Measurements from ENCODE around the gene NFIC. TPM values are rescaled to one million over a fixed set of nuclear protein-coding genes. Genes with fewer than 3 reads are reported as not detected.
"Not testable (repeated sequence)": the region's sequence is repeated elsewhere in the genome, so short reads cannot be mapped to it uniquely, and the experiment has no call there.

Gene NFIC
- total RNA-seq, 1 donor from 2014 or later: 1.2 TPM

DNA sequence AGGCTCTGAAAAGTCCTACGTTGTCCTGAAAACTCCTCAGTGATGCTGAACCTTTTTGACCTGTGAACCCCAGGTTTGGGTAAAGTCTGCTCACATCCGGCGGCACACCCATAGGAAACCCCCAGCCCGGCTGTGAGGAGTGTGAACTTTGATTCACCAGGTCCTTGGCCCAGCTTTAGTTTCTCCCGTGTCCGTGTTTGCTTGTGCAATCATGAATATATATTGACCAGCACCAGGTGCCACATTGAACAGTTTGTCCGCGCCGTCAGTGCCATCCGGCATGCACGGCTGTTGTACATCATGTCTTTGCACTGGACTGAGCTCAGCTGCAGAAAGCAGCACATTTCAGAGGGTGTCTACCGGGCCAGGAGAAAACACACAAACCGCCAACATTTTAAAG, 45.3 kb downstream of the NFIC start:
- FAIRE-seq: no peak
- no peak for DNase-seq (ENCODE audit: low spot score in 2 of 2)

DNA sequence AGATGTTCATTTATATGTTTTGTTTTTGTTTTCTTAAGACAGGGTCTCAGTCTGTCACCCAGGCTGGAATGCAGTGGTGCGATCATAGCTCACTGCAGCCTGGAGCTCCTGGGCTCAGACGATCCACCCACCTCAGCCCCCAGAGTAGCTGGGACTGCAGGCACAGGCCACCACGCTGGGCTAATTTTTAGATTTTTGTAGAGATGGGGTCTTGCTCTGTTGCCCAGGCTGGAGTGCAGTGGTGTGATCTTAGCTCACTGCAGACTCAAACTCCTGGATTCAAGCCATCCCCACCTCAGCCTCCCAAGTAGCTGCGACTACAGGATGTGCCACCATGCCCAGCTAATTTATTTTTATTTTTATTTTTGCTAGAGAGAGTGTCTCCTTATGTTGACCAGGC, 45.7 kb downstream of the NFIC start:
- FAIRE-seq (no peak), DNase-seq (ENCODE audit: low spot score in 2 of 2) (no peak)

DNA sequence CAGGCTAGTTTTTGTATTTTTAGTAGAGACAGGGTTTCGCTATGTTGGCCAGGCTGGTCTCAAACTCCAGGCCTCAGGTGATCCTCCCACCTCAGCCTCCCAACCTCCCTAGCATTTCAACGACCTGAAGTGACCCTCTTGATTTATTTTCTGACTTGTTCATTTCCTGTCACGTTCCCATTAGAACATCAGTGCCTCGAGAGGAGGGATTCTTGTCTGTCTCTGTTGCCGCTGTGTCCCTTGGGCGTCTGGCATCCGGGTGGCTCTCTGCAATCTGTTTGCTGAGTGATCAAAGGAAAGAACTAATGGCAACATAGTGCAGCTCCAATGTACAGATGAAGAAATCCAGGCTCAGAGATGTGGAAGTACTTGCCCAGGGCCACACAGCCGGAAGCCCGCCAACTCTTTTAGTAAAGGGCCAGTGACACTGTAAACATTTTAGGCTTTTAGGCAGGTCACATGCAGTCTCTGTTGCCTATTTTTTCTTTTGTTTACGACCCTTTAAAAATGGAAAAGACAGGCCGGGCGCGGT, 47.5 kb downstream of the NFIC start:
- FAIRE-seq: no peak
- DNase-seq (ENCODE audit: low spot score in 2 of 2): no peak

DNA sequence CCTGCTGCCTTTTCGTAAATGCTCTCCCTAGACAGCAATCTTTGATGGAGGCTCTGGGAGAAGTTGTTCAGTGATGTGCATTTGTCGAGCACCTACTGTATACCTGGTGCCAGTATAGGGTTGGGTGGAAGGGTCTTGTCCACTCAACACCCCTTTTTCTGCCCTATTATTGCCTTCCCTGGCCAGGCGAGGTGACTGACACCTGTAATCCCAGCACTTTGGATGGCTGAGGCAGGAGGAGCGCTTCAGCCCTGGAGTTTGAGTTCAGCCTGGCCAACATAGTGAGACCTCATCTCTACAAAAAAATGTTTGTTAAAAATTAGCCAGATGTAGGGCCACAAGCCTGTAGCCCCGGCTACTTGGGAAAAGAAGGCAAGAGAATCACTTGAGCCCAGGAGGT, 49.3 kb downstream of the NFIC start:
- no peak for FAIRE-seq
- no peak for DNase-seq (ENCODE audit: low spot score in 2 of 2)

DNA sequence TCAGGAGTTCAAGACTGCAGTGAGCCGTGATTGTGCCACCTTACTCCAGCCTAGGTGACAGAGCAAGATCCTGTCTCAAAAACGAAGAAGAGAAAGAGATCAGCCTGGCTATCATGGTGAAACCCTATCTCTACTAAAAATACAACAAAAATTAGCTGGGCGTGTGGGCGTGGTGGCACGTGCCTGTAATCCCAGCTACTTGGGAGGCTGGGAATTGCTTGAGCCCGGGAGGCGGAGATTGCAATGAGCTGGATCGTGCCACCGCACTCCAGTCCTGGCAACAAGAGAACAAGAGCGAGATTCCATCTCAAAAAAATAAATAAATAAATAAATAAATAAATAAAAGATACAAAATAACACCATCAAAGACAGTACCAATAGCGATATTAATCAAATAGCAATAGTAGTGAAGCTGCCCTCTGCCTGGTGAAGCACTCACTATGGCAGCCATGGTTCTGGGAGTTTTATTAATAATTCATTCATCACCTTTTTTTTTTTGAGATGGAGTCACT, 53.9 kb downstream of the NFIC start:
- FAIRE-seq: no peak
- DNase-seq (ENCODE audit: low spot score in 2 of 2): no peak

DNA sequence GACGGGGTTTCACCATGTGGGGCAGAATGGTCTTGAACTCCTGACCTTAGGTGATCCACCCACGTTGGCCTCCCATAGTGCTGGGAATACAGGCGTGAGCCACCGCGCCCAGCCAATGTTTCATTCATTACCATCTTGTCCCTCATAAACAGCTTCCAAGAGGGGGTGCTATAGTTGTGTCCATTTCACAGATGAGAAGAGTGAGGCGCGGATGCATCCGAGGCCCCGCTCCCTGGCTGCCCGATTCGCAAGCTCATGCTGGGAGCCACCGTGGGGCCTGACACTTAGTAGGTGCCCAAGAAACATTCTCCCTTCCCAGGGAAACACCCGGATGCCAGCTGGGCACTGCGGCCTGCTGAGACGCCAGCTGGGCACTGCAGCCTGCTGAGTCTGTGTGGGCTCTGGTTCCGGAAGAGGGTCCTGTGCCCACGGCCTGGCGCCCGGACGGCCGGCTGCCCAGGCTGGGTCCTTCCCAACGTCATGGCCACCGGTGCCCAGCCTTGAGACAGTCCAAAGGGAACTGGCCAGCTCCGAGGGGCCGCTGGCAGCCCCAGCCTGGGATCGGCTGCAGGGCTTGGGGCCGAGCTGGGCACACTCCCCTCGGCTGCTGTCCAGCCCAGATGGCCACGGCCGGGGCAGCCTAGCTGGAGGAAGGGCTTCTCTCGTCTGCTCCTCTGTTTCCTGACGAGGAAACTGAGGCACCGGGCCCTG, 54.7 kb downstream of the NFIC start:
- DNase-seq (ENCODE audit: low spot score in 2 of 2): no peak
- no peak for FAIRE-seq

DNA sequence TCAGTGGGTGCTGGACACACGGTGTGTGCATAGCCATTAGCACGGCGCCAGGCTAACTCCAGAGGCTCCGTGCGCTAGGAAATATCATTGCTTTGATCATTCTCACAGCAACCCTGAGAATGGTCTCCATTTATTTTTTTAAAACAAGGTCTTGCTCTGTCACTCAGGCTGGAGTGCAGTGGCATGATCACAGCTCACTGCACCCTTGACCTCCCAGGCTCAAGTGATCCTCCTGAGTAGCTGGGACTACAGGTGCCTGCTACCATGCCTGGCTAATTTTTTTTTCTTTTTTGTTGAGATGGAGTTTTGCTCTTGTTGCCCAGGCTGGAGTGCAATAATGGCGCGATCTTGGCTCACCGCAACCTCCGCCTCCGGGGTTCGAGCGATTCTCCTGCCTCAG, 55.3 kb downstream of the NFIC start:
- DNase-seq (ENCODE audit: low spot score in 2 of 2); FAIRE-seq: not testable (repeated sequence)

DNA sequence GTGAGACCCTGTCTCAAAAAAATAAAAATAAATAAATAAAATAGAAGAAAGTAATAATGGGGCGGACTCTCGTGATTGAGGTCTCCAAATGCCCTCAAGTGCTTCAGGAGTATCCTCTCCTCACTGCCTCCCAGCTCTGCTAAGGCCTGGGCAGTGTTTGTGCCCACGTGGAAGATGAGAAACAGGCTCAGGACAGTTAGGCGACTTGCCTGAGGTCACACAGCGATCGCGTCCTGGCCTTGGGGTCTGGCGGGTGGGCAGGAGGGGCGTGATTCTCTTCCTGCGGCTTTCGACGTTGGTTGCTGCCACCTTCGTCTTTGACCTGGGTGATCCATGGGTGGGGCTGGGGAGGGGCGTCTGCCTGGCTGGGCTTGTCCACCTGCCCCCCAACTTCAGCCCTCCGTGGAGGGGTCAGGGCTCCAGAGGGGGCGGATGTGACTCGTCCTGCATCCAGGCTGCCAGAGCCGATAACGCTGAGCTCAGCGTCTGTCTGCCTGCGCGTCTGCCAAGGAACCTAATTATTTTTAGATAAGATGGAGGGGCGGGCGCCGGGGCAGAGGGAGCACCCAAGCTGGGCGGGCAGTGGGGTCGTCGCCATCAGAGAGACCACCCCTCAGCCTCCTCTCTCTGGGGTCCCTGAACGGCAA, 56.9 kb downstream of the NFIC start:
- DNase-seq (ENCODE audit: low spot score in 2 of 2) (no peak), FAIRE-seq (no peak)

DNA sequence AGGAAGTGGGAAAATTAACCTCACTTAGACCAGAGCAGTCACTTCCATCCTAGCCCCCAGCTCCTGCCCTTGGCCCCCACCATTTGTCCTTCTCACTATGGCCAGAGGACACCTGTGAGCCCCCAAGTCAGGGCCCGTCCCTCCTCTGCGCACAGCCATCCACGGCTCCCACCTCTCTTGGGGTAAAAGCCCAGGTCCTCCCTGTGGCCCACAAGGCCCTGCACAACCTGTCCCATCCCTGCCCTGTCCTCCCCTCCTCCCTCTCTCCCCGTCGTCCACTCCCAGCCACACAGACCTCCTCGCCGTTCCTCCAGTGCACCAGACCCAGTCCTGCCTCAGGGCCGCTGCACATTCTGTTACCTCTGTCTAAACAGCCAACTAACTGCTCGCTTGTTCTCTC, 60.0 kb downstream of the NFIC start:
- FAIRE-seq: no peak
- DNase-seq (ENCODE audit: low spot score in 2 of 2): no peak

DNA sequence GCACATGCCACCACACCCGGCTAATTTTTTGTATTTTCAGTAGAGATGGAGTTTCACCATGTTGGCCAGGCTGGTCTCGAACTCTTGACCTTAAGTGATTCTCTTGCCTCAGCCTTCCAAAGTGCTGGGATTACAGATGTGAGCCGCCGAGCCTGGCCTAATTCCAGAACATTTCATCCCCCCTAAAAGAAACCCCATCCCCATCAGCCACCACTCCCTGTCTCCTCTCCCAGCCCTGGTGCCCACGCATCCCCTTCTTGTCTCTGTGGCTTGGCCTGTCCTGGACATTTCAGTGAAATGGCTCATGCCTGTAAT, 63.9 kb downstream of the NFIC start:
- not testable (repeated sequence) for FAIRE-seq; DNase-seq (ENCODE audit: low spot score in 2 of 2)

DNA sequence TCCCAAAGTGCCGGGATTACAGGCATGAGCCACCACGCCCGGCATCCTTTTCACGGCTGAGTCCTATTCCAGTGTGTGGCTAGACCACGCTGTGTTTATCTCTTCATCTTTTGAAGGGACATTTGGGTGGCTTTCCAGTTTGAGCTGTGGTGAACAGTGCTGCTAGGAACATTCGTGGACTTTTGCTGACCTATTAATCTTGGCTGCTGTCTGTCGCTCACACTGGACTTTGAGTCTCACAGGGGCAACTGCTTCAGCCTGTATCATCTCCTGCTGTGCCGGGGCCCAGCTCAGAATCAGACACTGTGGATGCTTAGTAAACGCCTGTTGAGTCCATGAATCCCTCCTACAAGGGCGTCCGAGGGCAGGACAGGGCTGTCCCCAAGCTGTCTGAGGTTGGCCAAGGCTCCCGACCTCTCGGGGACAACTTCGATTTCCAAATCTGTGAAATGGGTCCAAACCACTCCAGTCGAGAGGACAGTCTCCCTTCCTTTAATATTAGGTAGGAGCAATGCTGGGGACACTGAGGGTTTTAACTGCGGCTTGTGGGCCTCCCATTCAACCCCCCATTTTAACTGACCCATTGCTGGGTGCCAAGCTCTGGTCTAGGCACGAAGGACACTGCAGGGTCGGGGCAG, 65.5 kb downstream of the NFIC start:
- no peak for FAIRE-seq
- DNase-seq (ENCODE audit: low spot score in 2 of 2): no peak

GRCh38 chr19:3433313-3433712, 66.9 kb downstream of the NFIC start:
- no peak for FAIRE-seq
- no peak for DNase-seq (ENCODE audit: low spot score in 2 of 2)

DNA sequence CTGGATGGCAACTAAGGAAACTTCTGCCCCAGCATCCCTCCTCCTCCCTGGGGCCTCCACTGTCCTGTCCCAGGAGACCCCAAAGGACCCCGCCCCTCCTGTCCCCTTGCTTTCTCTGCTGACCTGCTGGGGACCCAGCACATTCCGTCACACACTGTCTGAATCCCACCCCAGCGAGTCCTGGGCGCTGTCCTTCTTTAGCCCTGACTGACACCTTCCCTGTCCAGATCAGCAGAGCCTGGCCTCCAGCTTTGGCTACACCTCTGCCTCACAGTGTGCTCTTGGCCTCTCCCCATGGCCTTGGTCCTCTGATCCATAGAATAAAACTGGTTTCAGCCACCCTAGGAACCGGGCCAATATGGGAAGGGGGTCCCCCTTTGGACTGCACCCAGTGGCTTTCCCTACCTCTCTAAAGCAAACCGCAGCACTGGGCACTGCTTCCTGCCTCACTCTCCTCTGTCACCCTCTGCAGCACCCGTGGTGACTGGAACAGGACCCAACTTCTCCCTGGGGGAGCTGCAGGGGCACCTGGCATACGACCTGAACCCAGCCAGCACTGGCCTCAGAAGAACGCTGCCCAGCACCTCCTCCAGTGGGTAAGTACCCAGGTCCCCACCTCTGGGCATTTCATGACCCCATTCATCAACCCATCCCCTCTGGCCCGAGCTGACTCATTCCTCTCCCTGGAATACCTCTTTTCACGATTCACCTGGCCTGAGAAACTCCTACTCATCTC, 67.6 kb downstream of the NFIC start:
- FAIRE-seq (no peak), DNase-seq (ENCODE audit: low spot score in 2 of 2) (no peak)

- no peak for FAIRE-seq
- DNase-seq (ENCODE audit: low spot score in 2 of 2): peak; percentile 92 to 99
Observed at GRCh38 chr19:3434630-3435553, 68.5 kb downstream of the NFIC start.

GRCh38 chr19:3440082-3440481, 73.7 kb downstream of the NFIC start:
- DNase-seq (ENCODE audit: low spot score in 2 of 2): no peak
- FAIRE-seq: no peak

DNA sequence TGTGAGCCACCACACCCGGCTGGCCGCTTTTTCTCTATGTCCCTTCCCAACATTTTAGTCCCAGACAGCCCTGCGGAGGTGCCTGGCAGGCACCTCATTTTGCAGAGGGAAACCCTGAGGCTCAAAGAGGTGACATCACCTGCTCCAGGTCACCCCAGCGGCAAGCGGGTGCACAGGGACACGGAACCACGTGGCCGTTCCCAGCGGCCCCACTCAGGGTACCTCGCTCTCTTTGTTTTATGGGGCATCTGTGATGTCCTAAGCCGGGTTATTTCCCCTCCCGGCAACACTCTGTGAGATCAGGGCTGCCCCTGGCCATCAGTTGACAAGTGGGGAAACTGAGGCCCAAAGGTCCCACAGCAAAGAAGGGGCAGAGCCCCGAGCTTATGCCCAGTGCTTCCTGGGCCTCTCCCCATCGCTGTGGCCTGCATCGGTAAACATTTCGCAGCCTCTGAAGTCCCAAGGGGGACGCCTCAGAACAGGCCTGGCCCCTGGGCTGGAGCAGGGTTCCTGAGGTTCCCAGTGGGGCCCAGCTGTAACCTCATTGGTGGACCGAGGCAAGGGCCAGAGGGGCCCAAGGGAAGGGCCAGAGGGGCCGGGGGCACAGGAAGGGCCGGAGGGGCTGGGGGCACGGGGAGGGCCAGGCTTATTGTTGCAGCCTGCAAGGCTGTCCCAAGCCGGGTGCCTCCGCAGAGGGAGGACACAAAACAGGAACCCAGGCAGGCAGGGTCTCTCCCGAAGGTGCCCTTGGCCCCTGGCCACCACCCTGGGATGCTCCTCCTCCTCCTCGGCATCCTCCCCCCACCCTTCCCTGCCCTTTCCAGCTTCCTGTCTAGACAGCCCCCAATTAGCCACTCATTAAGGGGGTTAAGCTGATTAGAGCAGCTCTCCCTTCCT, 75.0 kb downstream of the NFIC start:
- no peak for DNase-seq (ENCODE audit: low spot score in 2 of 2)
- FAIRE-seq: no peak

- no peak for DNase-seq (ENCODE audit: low spot score in 2 of 2)
- no peak for FAIRE-seq
Observed at GRCh38 chr19:3441986-3442329, 75.6 kb downstream of the NFIC start.

DNA sequence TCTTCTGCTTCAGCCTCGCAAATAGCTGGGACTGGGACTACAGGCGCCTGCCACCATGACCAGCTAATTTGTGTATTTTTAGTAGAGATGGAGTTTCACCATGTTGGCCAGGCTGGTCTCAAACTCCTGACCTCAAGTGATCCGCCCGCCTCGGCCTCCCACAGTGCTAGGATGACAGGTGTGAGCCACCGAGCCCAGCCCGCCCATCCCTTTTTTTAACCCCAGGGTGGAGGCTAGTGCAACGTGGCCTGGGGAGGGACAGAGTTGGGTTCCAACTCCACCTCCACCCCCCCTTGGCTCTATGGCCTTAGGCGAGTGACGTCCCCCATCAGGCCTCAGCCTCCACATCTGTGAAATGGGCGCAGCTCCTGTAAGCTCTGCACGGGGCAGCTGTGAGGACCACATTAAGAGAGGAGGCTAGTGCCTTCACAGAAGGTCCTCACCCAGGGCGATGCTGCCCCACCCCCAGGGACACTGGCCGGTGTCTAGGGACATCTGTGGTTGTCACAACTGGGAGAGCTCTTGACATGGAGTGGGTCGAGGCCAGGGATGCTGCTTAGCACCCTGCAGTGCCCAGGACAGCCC, 76.2 kb downstream of the NFIC start:
- FAIRE-seq: no peak
- no peak for DNase-seq (ENCODE audit: low spot score in 2 of 2)

All from frontal cortex (tissue), 4 donors.